Keratinocyte (primary cell): ENCODE data around the gene FAAH. TPM values are rescaled to one million over a fixed set of nuclear protein-coding genes. Genes with fewer than 3 reads are reported as not detected.

Experiments
- DNase-seq: peaks from one replicate; pipeline ENCODE4 v3.0.0-alpha.2; 2011; ENCODE audit warnings: low read depth, missing footprints, low spot score
- FAIRE-seq: peaks from 2 replicates; lab custom pipeline; 2011; peaks lifted over from hg19 to GRCh38; lab: Jason Lieb, UNC
- H2AFZ ChIP-seq: 2 replicates; pipeline ENCODE4 v1.6.0; 2012; ENCODE audit warnings: low read length, control low read depth, inconsistent platforms; ENCODE audit not compliant: control insufficient read depth
- H3K27ac ChIP-seq: 2 replicates; pipeline ENCODE4 v1.5.1; 2011; ENCODE audit warnings: low read length; ENCODE audit not compliant: control insufficient read depth, insufficient read depth
- H3K27me3 ChIP-seq: 3 replicates; pipeline ENCODE4 v1.6.0; 2011; ENCODE audit warnings: low read length; ENCODE audit not compliant: control insufficient read depth, insufficient read depth; ENCODE audit errors: extremely low read depth
- H3K36me3 ChIP-seq, 2 experiments: 2 replicates in 1 of 2; 3 replicates in 1 of 2; pipeline ENCODE4 v1.5.1; 2011; ENCODE audit warnings: low read length in 2 of 2, mild to moderate bottlenecking in 1 of 2; ENCODE audit not compliant: control insufficient read depth in 2 of 2, insufficient read depth in 2 of 2; ENCODE audit errors: extremely low read depth in 1 of 2
- H3K4me1 ChIP-seq: 3 replicates; pipeline ENCODE4 v1.5.1; 2011; ENCODE audit warnings: low read length; ENCODE audit not compliant: control insufficient read depth, insufficient read depth; ENCODE audit errors: extremely low read depth
- H3K4me2 ChIP-seq: 3 replicates; pipeline ENCODE4 v1.6.0; 2011; ENCODE audit warnings: low read depth, low read length; ENCODE audit not compliant: control insufficient read depth, insufficient read depth; ENCODE audit errors: extremely low read depth
- H3K4me3 ChIP-seq, 3 experiments: fragments of 200-600 bp in 1 of 3; sonication (generic) in 1 of 3; 2 replicates in 2 of 3; 3 replicates in 1 of 3; pipeline ENCODE4 v1.5.1; 2011 to 2016; ENCODE audit warnings: low read length in 3 of 3, mild to moderate bottlenecking in 3 of 3, control low read depth in 2 of 3, inconsistent platforms in 1 of 3, low read depth in 1 of 3, mixed read lengths in 1 of 3, mixed run types in 1 of 3, moderate library complexity in 1 of 3; ENCODE audit not compliant: control insufficient read depth in 2 of 3, insufficient read depth in 2 of 3; ENCODE audit errors: extremely low read depth in 1 of 3
- H3K79me2 ChIP-seq: 2 replicates; pipeline ENCODE4 v1.6.0; 2012; ENCODE audit warnings: low read length; ENCODE audit not compliant: control insufficient read depth, insufficient read depth
- H3K9ac ChIP-seq: 3 replicates; pipeline ENCODE4 v1.6.0; 2011; ENCODE audit warnings: low read length; ENCODE audit not compliant: control insufficient read depth, insufficient read depth; ENCODE audit errors: extremely low read depth
- H3K9me1 ChIP-seq: 3 replicates; pipeline ENCODE4 v1.6.0; 2011; ENCODE audit warnings: low read length; ENCODE audit not compliant: control insufficient read depth, insufficient read depth; ENCODE audit errors: extremely low read depth
- H3K9me3 ChIP-seq: 2 replicates; pipeline ENCODE4 v1.5.1; 2012; ENCODE audit warnings: low read depth, low read length; ENCODE audit not compliant: control insufficient read depth
- H4K20me1 ChIP-seq: 3 replicates; pipeline ENCODE4 v1.6.0; 2011; ENCODE audit warnings: low read length; ENCODE audit not compliant: control insufficient read depth, insufficient read depth; ENCODE audit errors: extremely low read depth
- CTCF ChIP-seq, 3 experiments: IDR thresholded peaks in 1 of 3; conservative IDR thresholded peaks in 1 of 3; optimal IDR thresholded peaks in 1 of 3; 2 replicates in 2 of 3; 3 replicates in 1 of 3; pipeline versions ENCODE3 to v1.5.1; 2011; ENCODE audit warnings: low read length in 3 of 3, mild to moderate bottlenecking in 3 of 3, moderate library complexity in 2 of 3, control low read depth in 1 of 3, inconsistent platforms in 1 of 3; ENCODE audit not compliant: insufficient read depth in 2 of 3; ENCODE audit errors: extremely low read depth in 1 of 3
- EZH2 ChIP-seq: IDR thresholded peaks from one replicate; pipeline ENCODE4 v1.6.1; 2012; ENCODE audit warnings: inconsistent platforms, mild to moderate bottlenecking, low read length, moderate library complexity
- dilution Hi-C: fragments of 300-500 bp; cut with MboI; formaldehyde crosslinking; loops from one replicate; pipeline ENCODE4 v1.7.0; 2020; ENCODE audit warnings: low sequenced_read_pairs; ENCODE audit not compliant: extremely low pct_ligation_motif_present
- polyA plus RNA-seq, 5 experiments: library from polyadenylated mRNA; depleted of rRNA in 3 of 5; stranded (reverse) in 3 of 5; stranded (forward) in 1 of 5; unstranded in 1 of 5; fragments of >200 nt; gene quantifications; 1 replicate in 1 of 5; 2 replicates in 3 of 5; 3 replicates in 1 of 5; pipeline versions ENCODE4 v1.2.1 to v1.2.3, GENCODE V29; 2011 to 2012; ENCODE audit warnings: missing spikeins in 2 of 5, low read depth in 1 of 5, low replicate concordance in 1 of 5

The FAAH gene
- polyA plus RNA-seq, 1 donor (not counting 4 experiments of a cell fraction or from before 2014, with no cell fraction given) = 5.3 TPM

- no peaks in the 10 kb centered on the region for H3K79me2 ChIP-seq
- dilution Hi-C loops = no loop called here
- no peak for FAIRE-seq
- H3K27me3 ChIP-seq = no peaks in the 10 kb centered on the region
- no peaks in the 10 kb centered on the region for H3K9me1 ChIP-seq
- DNase-seq = no peak
- H2AFZ ChIP-seq = no peak overlapping the region
- TF ChIP-seq CTCF (optimal IDR thresholded peaks at IDR 0.05 in 1 of 3, IDR thresholded peaks at IDR 0.05 in 1 of 3, conservative IDR thresholded peaks at IDR 0.05 in 1 of 3; ENCODE audit: extremely low read depth in 1 of 3, insufficient read depth in 2 of 3, low read length in 3 of 3) (no peak), EZH2 (no peak)
- H3K27ac ChIP-seq = no peak overlapping the region
- peaks cover 17 to 33% of the 10 kb centered on the region in 2 experiments for H3K36me3 ChIP-seq
- H3K4me2 ChIP-seq = no peak overlapping the region
- H3K4me3 ChIP-seq = no peak overlapping the region
- H3K9me3 ChIP-seq = no peaks in the 10 kb centered on the region
- H3K9ac ChIP-seq = no peak overlapping the region
- H4K20me1 ChIP-seq = no peaks in the 10 kb centered on the region
- no peaks in the 10 kb centered on the region for H3K4me1 ChIP-seq
Measured at GRCh38 chr1:46362158-46362557, 32.0 kb upstream of the FAAH start.

DNA sequence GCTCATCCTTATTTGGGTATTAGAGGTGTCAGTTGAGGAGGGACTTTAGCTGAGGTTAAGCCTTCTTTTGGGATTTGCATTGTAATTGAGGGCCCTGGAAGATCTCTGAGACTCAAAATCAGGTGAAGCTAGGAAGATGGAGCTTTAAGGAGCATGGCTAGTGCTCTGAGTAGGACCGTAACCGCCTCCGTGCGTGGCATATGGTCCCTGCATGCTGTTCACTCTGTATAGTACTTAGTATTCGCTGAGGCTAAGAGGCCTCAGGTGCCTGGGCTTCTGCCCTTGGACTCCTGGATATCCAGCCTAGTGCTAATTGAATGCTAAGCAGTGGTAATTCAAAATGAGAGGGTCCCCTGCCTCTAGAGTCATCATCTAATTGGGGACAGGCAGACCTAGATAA is 31.0 kb upstream of the FAAH start:
- H3K4me2 ChIP-seq = no peak overlapping the region
- no peaks in the 10 kb centered on the region for H3K4me1 ChIP-seq
- H2AFZ ChIP-seq = no peak overlapping the region
- H3K27ac ChIP-seq = no peak overlapping the region
- no peaks in the 10 kb centered on the region for H3K9me1 ChIP-seq
- H3K36me3 ChIP-seq = peaks cover 17 to 33% of the 10 kb centered on the region in 2 experiments
- dilution Hi-C loops = no loop called here
- FAIRE-seq (no peak), DNase-seq (no peak)
- H3K79me2 ChIP-seq = no peaks in the 10 kb centered on the region
- no peak overlapping the region for H3K4me3 ChIP-seq
- H3K9me3 ChIP-seq = no peaks in the 10 kb centered on the region
- H3K9ac ChIP-seq = no peak overlapping the region
- no peak for TF ChIP-seq CTCF (optimal IDR thresholded peaks at IDR 0.05 in 1 of 3, IDR thresholded peaks at IDR 0.05 in 1 of 3, conservative IDR thresholded peaks at IDR 0.05 in 1 of 3; ENCODE audit: extremely low read depth in 1 of 3, insufficient read depth in 2 of 3, low read length in 3 of 3)
- no peak for TF ChIP-seq EZH2
- no peaks in the 10 kb centered on the region for H3K27me3 ChIP-seq
- H4K20me1 ChIP-seq = no peaks in the 10 kb centered on the region
